ENCODE data around the gene NXPE3.

DNA sequence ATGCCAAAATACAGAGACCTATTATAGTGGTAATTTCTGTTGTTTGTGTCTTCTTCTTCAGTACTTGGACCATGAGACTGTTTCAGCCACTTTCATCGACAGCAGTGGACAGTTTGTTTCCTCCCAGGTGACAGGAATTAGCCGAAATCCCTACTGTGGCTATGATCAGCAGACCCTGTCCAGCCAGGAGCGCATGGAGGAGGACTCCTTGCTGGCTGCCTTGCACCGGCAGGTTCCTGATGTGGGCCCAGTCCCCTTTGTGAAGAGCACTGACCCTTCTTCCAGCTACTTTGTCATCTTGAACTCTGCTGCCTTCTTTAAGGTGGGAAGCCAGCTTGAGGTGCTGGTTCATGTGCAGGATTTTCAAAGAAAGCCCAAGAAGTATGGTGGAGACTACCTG lies 22.2 kb downstream of the NXPE3 start:
- no peak for TF ChIP-seq CTCF (conservative IDR thresholded peaks at IDR 0.05)
- no peak for TF ChIP-seq EZH2 (IDR thresholded peaks at IDR 0.05; ENCODE audit: low read depth)
